T-cell (primary cell): ENCODE results near the gene GSAP. TPM values are rescaled to one million over a fixed set of nuclear protein-coding genes. Genes with fewer than 3 reads are reported as not detected.
"Not testable (repeated sequence)": the region's sequence is repeated elsewhere in the genome, so short reads cannot be mapped to it uniquely, and the experiment has no call there.

Source experiments
- ATAC-seq, 4 experiments: fragments of 200-7000 bp in 3 of 4; fragments of 150-1000 bp in 1 of 4; cut with Tn5 transposase; replicated peaks in 1 of 4; 1 replicate in 3 of 4; 2 replicates in 1 of 4; pipeline ENCODE4 v1.10.0; 2021; ENCODE audit warnings: moderate library complexity in 3 of 4, mild to moderate bottlenecking in 2 of 4, moderate number of reproducible peaks in 1 of 4
- CTCF ChIA-PET, 2 donors: fragments of 300-600 bp; sonication (Branson Sonifier 250); formaldehyde crosslinking; loops; one replicate each; lab custom pipeline; 2022; ENCODE audit warnings: antibody characterized with exemption in 2 of 2; lab: Charles Lee
- POLR2A ChIA-PET, 2 donors: fragments of 300-600 bp; sonication (Branson Sonifier 250); formaldehyde crosslinking; loops; one replicate each; lab custom pipeline; 2022; ENCODE audit warnings: antibody characterized with exemption in 2 of 2; lab: Charles Lee
- DNase-seq, 35 experiments: peaks; one replicate each; pipeline versions ENCODE4 v3.0.0 to v3.0.0-alpha.2; 2013 to 2023
- H3K27ac ChIP-seq: one replicate; pipeline ENCODE4 v1.5.1; 2013; ENCODE audit warnings: low read length
- H3K27me3 ChIP-seq, 2 experiments: replicated peaks in 1 of 2; 1 replicate in 1 of 2; 2 replicates in 1 of 2; pipeline versions ENCODE4 v1.6.1 to v1.7.0; 2013; ENCODE audit warnings: low read length in 1 of 2, mixed read lengths in 1 of 2; ENCODE audit not compliant: control insufficient read depth in 2 of 2, insufficient read depth in 2 of 2; ENCODE audit errors: extremely low read depth in 1 of 2
- H3K36me3 ChIP-seq, 2 donors: 1 replicate in 1 of 2; 2 replicates in 1 of 2; pipeline versions ENCODE4 v1.6.1 to v1.7.0; 2013; ENCODE audit warnings: low read length in 1 of 2; ENCODE audit not compliant: control insufficient read depth in 2 of 2, insufficient read depth in 1 of 2; ENCODE audit errors: extremely low read depth in 1 of 2
- H3K4me1 ChIP-seq, 2 experiments: 1 replicate in 1 of 2; 2 replicates in 1 of 2; pipeline versions ENCODE4 v1.6.1 to v1.7.0; 2013; ENCODE audit warnings: low read length in 2 of 2, mixed read lengths in 1 of 2; ENCODE audit not compliant: insufficient read depth in 2 of 2, control insufficient read depth in 1 of 2; ENCODE audit errors: extremely low read depth in 1 of 2
- H3K4me3 ChIP-seq, 2 donors: 1 replicate in 1 of 2; 2 replicates in 1 of 2; pipeline versions ENCODE4 v1.5.1 to v1.7.0; 2013; ENCODE audit warnings: mild to moderate bottlenecking in 2 of 2, low read length in 1 of 2, moderate library complexity in 1 of 2; ENCODE audit not compliant: control insufficient read depth in 1 of 2; ENCODE audit errors: extremely low read depth in 1 of 2
- H3K9me3 ChIP-seq: 2 replicates; pipeline ENCODE4 v1.7.0; 2013
- H3K27ac Mint-ChIP-seq, 2 donors: one replicate each; pipeline ENCODE4 v1.8.0; 2020 to 2021; ENCODE audit warnings: mild to moderate bottlenecking in 2 of 2, mixed read lengths in 2 of 2
- H3K27me3 Mint-ChIP-seq, 2 donors: one replicate each; pipeline ENCODE4 v1.8.0; 2021 to 2022; ENCODE audit warnings: mixed read lengths in 2 of 2
- H3K36me3 Mint-ChIP-seq: one replicate; pipeline ENCODE4 v1.8.0; 2021; ENCODE audit warnings: mixed read lengths
- H3K4me1 Mint-ChIP-seq, 3 donors: one replicate each; pipeline ENCODE4 v1.8.0; 2020 to 2022; ENCODE audit warnings: mixed read lengths in 3 of 3, mild to moderate bottlenecking in 1 of 3
- H3K4me3 Mint-ChIP-seq, 3 donors: one replicate each; pipeline ENCODE4 v1.8.0; 2020 to 2022; ENCODE audit warnings: mild to moderate bottlenecking in 3 of 3, mixed read lengths in 3 of 3, moderate library complexity in 3 of 3
- H3K9me3 Mint-ChIP-seq, 3 donors: one replicate each; pipeline ENCODE4 v1.8.0; 2020 to 2022; ENCODE audit warnings: mixed read lengths in 3 of 3
- WGBS: methylation state at CpG from one replicate; pipeline ENCODE4 v1.1.5; 2013; ENCODE audit warnings: missing lambda C conversion rate; ENCODE audit not compliant: insufficient coverage; 5-methylcytosine and 5-hydroxymethylcytosine counted together
- total RNA-seq, 35 experiments: library from RNA in 6 of 35; stranded (reverse) in 6 of 35; fragments of 120-200 nt in 1 of 35; gene quantifications; one replicate each; pipeline versions ENCODE4 v1.2.1 to v1.2.4 and lab custom pipeline; 2013 to 2026

GSAP gene
- total RNA-seq, 5 donors from 2014 or later (not counting 1 experiment from before 2014, with no cell fraction given), result 17.7 to 40.0 (median 25.7) TPM

GRCh38 chr7:77454802-77455201, 38.7 kb upstream of the GSAP start:
- H3K4me1 Mint-ChIP-seq, result no peaks in the 10 kb centered on the region
- ChIA-PET POLR2A (no interaction called here), CTCF (no interaction called here)
- ATAC-seq (no peak), DNase-seq (no peak)
- no peak overlapping the region for H3K4me3 Mint-ChIP-seq
- Histone ChIP-seq H3K27ac (no peak overlapping the region), H3K36me3 (no peaks in the 10 kb centered on the region), H3K27me3 (no peaks in the 10 kb centered on the region), H3K9me3 (no peaks in the 10 kb centered on the region), H3K4me3 (no peak overlapping the region), H3K4me1 (no peaks in the 10 kb centered on the region)
- WGBS, result no CpG with 5 or more reads among the region's 4 CpGs
- H3K27me3 Mint-ChIP-seq, result peaks cover 1 to 4% of the 10 kb centered on the region in 2 donors
- no peaks in the 10 kb centered on the region for H3K36me3 Mint-ChIP-seq
- no peak overlapping the region for H3K27ac Mint-ChIP-seq
- no peaks in the 10 kb centered on the region for H3K9me3 Mint-ChIP-seq

- DNase-seq (no peak), ATAC-seq (no peak)
- POLR2A ChIA-PET, result interaction anchor here in 1 of 2 donors (0.9 kb wide), 1 partner anchor 88 kb away, joined by 3 read pairs; no protein-coding TSS in a partner anchor
- Histone ChIP-seq H3K36me3 (no peaks in the 10 kb centered on the region), H3K4me3 (no peak overlapping the region), H3K4me1 (no peaks in the 10 kb centered on the region), H3K9me3 (no peaks in the 10 kb centered on the region), H3K27ac (no peak overlapping the region), H3K27me3 (no peaks in the 10 kb centered on the region)
- Mint-ChIP-seq H3K4me1 (no peaks in the 10 kb centered on the region), H3K9me3 (no peaks in the 10 kb centered on the region), H3K36me3 (no peaks in the 10 kb centered on the region), H3K27me3 (peaks cover 1 to 4% of the 10 kb centered on the region in 2 donors), H3K4me3 (no peak overlapping the region), H3K27ac (no peak overlapping the region)
- WGBS, result 63% methylated on average over 1 of the region's 2 CpGs
- CTCF ChIA-PET, result no interaction called here
Measured at GRCh38 chr7:77453531-77453930, 37.4 kb upstream of the GSAP start.

- H3K9me3 ChIP-seq, H3K27ac ChIP-seq, H3K36me3 ChIP-seq, H3K9me3 Mint-ChIP-seq, H3K4me3 ChIP-seq, H3K27me3 Mint-ChIP-seq, H3K4me1 Mint-ChIP-seq, H3K4me3 Mint-ChIP-seq, POLR2A ChIA-PET, H3K27me3 ChIP-seq, H3K36me3 Mint-ChIP-seq, CTCF ChIA-PET, ATAC-seq, H3K27ac Mint-ChIP-seq, H3K4me1 ChIP-seq, DNase-seq: not testable (repeated sequence)
- 79% methylated on average over 4 of the region's 6 CpGs for WGBS
Measured at GRCh38 chr7:77451950-77452349, 35.8 kb upstream of the GSAP start.

GRCh38 chr7:77450613-77451012, 34.5 kb upstream of the GSAP start:
- H3K9me3 Mint-ChIP-seq, result no peaks in the 10 kb centered on the region
- Histone ChIP-seq H3K4me1 (no peaks in the 10 kb centered on the region), H3K27ac (no peak overlapping the region), H3K27me3 (no peaks in the 10 kb centered on the region), H3K4me3 (no peak overlapping the region), H3K36me3 (no peaks in the 10 kb centered on the region), H3K9me3 (no peaks in the 10 kb centered on the region)
- ChIA-PET CTCF (no interaction called here), POLR2A (no interaction called here)
- ATAC-seq (no peak), DNase-seq (no peak)
- no peak overlapping the region for H3K4me3 Mint-ChIP-seq
- H3K27ac Mint-ChIP-seq, result no peak overlapping the region
- H3K36me3 Mint-ChIP-seq, result no peaks in the 10 kb centered on the region
- 87% methylated on average over 5 of the region's 5 CpGs for WGBS
- H3K27me3 Mint-ChIP-seq, result peaks cover 1 to 4% of the 10 kb centered on the region in 2 donors
- peaks cover 0 to 9% (median 4%) of the 10 kb centered on the region in 3 donors for H3K4me1 Mint-ChIP-seq

GRCh38 chr7:77450054-77450453, 33.9 kb upstream of the GSAP start:
- Histone ChIP-seq H3K36me3 (no peaks in the 10 kb centered on the region), H3K27me3 (no peaks in the 10 kb centered on the region), H3K9me3 (no peaks in the 10 kb centered on the region), H3K27ac (no peak overlapping the region), H3K4me1 (no peaks in the 10 kb centered on the region), H3K4me3 (no peak overlapping the region)
- WGBS, result 83% methylated on average over 1 of the region's 1 CpG
- Mint-ChIP-seq H3K27me3 (peaks cover 1 to 2% of the 10 kb centered on the region in 2 donors), H3K9me3 (no peaks in the 10 kb centered on the region), H3K4me1 (peaks cover 0 to 9% (median 4%) of the 10 kb centered on the region in 3 donors), H3K36me3 (no peaks in the 10 kb centered on the region), H3K4me3 (no peak overlapping the region), H3K27ac (no peak overlapping the region)
- DNase-seq, result no peak
- POLR2A ChIA-PET, result no interaction called here
- no peak for ATAC-seq
- CTCF ChIA-PET, result no interaction called here

GRCh38 chr7:77447616-77448015, 31.5 kb upstream of the GSAP start:
- H3K27me3 ChIP-seq, result no peaks in the 10 kb centered on the region
- CTCF ChIA-PET, result no interaction called here
- no peak overlapping the region for H3K4me3 Mint-ChIP-seq

GRCh38 chr7:77444123-77444522, 28.0 kb upstream of the GSAP start:
- Histone ChIP-seq H3K36me3 (no peaks in the 10 kb centered on the region), H3K4me3 (no peak overlapping the region), H3K27ac (no peak overlapping the region), H3K27me3 (no peaks in the 10 kb centered on the region), H3K9me3 (no peaks in the 10 kb centered on the region), H3K4me1 (no peaks in the 10 kb centered on the region)
- WGBS, result no CpG with 5 or more reads among the region's 1 CpG
- no peak overlapping the region for H3K27ac Mint-ChIP-seq
- DNase-seq, result no peak
- no peaks in the 10 kb centered on the region for H3K36me3 Mint-ChIP-seq
- ChIA-PET CTCF (interaction anchor here in 1 of 2 donors (0.7 kb wide), 1 partner anchor 177 kb away, joined by 5 read pairs; no protein-coding TSS in a partner anchor), POLR2A (interaction anchor here in 1 of 2 donors (0.7 kb wide), 1 partner anchor 554 kb away, joined by 3 read pairs; no protein-coding TSS in a partner anchor)
- no peaks in the 10 kb centered on the region for H3K27me3 Mint-ChIP-seq
- peaks cover 0 to 9% (median 4%) of the 10 kb centered on the region in 3 donors for H3K4me1 Mint-ChIP-seq
- no peak for ATAC-seq
- no peaks in the 10 kb centered on the region for H3K9me3 Mint-ChIP-seq
- H3K4me3 Mint-ChIP-seq, result no peak overlapping the region

More at GRCh38 chr7:77447616-77448015, 31.5 kb upstream of the GSAP start:
- Mint-ChIP-seq H3K36me3 (no peaks in the 10 kb centered on the region), H3K4me1 (peaks cover 0 to 9% (median 4%) of the 10 kb centered on the region in 3 donors), H3K27ac (no peak overlapping the region), H3K27me3 (no peaks in the 10 kb centered on the region), H3K9me3 (no peaks in the 10 kb centered on the region)
- Histone ChIP-seq H3K9me3 (no peaks in the 10 kb centered on the region), H3K4me1 (no peaks in the 10 kb centered on the region), H3K36me3 (no peaks in the 10 kb centered on the region), H3K4me3 (no peak overlapping the region), H3K27ac (no peak overlapping the region)
- no peak for DNase-seq
- ATAC-seq, result no peak
- POLR2A ChIA-PET, result no interaction called here
- WGBS, result 100% methylated on average over 1 of the region's 1 CpG
